ENCODE measurements around the gene OASL.

OASL gene

DNA sequence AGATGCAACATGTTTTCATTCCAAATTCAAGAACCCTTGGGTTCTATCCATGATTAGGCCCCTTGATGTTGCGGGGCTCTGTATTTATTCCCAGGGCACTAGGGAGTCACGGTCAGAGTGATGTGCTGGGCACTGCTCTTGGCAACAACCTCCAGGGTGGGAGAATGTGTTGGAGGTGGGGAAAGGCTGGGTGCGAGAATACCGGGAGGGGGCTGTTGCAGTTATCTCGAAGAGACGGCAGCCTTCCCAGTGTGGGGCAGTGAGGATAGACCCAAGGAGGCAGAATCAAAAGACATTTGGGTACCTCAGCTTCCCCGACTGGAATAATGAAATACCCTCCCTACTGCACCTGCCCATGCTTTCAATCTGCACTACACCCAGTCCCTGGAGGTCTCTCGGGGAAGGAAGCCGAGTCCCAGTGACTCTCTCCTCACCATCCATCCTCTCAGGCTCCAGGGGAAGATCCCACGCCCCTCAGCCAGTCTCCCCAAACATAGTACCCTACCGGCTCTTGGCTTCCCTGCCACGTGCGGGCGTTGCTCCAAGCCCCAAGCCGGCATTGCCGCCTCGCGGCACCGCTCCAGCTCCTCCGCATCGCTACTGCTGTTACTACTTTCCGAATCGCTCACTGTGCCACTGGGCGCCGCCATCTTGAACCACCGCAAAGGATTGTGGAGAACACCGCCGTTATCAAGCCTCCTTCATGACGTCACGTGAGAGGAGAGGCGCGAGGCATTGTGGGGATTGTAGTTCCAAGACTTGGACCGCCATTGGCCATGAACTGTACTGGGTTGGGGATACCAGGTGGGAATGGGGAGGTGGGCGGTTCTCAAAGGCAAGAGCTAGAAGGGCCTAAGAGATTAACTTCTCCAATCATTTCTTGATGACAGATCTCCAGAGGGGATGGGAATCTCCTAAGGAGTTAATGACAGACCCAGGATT is 22.9 kb downstream of the OASL start, which contains the start of gene C12orf43:
TSS of gene C12orf43 (minus strand) at position 663 of the 942 bp plus-strand sequence. CDS start at position 650, 13 bp downstream.
- peak; percentile 65 for DNase-seq (ENCODE audit: low read depth)

DNA sequence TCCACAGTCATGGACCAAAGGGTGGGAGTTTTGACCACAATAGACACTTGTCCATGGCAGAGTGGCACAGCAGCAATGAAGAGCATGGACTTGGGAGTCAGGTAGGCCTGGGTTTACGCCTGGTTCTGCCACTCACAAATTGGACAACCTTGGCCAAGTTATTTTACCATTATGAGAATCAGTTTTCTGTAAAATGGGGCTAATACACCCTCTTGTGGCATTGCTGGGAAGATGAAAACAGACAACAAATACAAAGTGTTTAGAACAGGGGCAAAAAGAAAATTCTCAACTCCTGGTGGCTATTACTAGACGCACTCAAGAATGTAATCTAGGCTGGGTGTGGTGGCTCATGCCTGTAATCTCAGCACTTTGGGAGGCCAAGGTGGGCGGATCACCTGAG is 25.3 kb downstream of the OASL start:
- no peak for DNase-seq (ENCODE audit: low read depth)

DNA sequence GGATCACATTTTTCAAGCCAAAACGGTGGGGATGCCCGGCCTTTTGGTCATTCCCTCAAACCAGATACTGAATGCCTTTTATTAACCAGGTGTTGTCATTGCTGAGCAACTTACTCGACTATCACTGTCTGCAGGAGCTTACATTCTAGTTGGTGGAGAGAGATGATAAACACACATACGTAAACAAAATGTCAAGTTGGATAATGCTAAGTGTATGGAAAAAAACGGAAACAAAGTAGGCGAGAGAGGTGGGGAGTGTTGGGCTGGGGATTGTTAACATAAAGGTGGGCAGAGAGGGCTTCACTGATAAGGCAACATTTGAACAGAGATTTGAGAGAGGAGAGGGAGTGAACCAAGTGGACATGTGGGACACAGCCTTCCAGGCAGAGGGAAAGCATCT is 27.2 kb downstream of the OASL start:
- no peak for DNase-seq (ENCODE audit: low read depth)

DNA sequence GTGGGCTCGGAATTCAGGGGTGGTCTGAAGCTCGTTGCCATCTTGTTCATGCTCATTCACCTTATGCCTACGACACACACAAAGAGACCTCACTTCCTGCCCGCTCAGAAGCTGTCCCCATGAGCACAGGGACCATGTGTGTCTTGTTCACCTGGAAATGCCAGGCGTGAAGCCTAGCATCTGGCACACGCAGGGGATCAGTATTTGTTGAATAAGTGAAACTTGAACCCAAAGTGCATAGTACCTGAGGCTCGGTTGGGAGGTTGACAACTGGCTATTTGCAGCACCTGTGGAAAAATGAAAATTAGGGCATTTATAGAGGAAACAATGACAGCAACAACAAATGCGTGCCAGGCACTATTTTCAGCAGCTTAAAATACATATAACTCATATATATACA is 28.2 kb downstream of the OASL start:
- no peak for DNase-seq (ENCODE audit: low read depth)

DNA sequence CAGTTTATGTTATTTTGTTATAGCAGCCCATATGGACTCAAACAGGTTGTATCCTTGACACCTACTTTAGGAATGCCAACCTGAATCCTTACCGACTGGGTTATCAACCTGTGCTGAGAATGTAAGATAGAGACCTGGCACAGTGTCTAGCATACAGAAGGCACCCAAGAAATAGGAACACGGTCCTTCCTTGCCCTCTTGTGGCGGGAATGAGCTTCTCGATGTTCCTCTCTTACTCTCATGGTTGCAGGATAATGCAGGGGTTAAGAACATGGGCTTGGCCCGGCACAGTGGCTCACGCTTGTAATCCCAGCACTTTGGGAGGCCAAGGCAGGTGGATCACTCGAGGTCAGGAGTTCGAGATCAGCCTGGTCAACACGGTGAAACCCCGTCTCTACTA is 29.3 kb downstream of the OASL start:
- no peak for DNase-seq (ENCODE audit: low read depth)

DNA sequence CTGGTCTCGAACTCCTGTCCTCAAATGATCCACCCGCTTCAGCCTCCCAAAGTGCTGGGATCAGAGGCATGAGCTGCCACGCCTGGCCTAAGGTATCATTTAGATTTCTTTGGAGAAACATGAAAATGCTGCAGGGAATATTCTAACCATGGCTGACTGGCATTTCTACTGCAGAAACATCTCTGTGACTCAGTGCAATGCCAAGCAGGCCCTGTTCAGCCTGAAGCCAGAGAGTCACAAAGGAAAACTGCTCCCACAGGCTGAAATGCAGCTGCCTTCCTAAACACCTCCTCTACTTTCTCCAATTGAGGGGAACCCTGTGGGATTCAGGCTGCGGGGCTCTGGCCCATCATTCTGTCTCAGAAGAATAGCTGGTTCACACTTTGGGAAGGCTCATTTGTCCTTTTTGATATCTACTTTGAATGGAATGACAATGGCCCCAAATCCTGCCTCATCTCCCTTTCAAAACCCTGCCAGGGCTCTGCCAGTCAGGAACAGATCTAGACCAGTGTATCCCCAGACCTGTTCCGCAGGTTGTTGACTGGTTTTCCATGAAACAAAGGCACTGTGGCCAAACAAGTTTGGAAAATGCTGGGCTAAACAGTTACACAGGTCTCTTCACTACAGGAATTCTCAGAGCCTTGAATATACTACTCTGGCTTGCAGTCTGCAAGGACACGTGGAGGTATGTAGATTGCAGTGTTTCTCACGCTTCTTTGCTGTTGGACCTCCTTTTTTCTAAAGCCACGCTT is 30.5 kb downstream of the OASL start:
- no peak for DNase-seq (ENCODE audit: low read depth)

DNA sequence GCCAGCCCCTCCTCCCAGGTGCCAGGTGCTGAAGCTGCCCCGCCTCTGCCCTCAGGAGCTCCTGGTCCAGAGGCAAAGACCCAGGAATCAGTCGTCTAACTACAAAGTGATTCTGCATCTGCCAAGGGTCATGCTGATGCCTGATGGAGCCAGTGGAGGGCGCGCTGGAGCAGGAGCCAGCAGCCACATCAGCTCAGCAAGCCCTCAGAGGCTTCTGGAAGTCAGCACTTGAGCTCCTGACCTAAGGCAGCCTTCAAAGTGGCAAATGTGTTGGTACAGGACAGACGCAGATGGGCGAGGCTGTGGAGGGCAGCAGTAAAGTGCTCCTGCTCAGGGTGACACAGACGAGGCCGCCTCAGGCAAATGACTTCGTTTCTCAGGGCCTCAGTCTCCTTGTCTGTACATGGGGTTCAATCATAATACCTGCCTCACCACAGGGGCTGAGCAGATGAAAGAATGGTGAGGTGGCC is 33.7 kb downstream of the OASL start:
- no peak for DNase-seq (ENCODE audit: low read depth)

DNA sequence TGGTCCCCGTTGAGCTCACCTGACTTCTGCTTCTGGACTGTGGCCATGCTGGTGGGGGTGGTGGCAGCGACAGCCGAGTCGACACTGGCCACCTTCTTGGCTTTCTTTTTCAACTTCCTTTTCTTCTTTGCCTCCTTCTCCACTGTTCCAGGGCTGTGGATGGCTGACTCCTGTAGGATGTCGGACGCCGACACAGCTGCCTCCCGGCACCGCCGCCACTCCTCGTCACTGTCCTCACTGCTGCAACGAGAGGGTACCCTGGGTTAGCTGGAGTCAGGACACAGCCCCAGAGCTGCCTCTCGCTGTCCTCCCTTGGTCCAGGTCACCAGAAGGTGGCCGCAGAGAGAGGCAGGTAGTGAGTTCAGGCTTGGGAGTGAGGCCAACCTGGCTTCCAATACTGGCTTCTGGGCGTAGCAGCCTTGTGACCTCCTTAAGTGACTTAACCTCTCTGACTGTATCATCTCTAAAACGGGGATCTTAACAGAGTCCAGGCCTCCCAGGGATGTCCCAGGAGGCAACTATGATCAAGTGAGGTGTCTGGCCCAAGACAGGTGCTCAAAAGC is 34.7 kb downstream of the OASL start:
- no peak for DNase-seq (ENCODE audit: low read depth)

DNA sequence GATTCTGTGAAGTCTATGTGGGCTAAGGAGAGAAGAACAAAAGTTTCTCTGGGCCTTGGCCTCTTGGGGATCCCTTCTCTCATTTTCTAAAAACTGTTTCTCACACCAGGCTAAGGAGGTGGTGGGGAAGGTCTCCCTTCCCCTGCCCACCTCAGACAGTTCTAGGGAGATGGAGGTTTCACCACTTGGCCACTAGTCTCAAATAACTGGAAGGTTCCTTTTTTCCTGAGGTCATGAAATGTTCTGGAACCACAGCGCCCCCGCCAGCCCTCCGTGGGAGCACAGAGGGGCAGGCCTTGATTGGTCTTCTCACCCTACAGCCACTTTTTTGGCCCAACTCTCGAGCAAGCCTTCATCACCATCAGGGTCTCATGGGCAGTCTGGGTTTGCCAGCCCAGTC is 35.4 kb downstream of the OASL start:
- no peak for DNase-seq (ENCODE audit: low read depth)

DNA sequence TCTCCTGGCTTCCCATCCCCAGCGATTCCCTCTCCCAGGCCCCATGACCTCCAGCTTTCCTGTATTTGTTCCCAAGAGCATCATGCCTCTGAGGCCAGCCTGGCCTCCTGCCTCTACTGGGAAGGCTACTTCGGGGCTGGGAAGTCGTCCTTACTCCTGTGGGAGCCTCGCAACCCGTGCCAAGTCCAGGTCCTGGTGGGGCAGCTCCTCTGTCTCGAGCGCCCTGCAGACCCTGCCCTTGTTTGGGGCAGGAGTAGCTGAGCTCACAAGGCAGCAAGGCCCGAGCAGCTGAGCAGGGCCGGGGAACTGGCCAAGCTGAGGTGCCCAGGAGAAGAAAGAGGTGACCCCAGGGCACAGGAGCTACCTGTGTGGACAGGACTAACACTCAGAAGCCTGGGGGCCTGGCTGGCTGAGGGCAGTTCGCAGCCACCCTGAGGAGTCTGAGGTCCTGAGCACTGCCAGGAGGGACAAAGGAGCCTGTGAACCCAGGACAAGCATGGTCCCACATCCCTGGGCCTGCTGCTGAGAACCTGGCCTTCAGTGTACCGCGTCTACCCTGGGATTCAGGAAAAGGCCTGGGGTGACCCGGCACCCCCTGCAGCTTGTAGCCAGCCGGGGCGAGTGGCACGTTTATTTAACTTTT is 37.1 kb downstream of the OASL start:
- DNase-seq (ENCODE audit: low read depth) = no peak

DNA sequence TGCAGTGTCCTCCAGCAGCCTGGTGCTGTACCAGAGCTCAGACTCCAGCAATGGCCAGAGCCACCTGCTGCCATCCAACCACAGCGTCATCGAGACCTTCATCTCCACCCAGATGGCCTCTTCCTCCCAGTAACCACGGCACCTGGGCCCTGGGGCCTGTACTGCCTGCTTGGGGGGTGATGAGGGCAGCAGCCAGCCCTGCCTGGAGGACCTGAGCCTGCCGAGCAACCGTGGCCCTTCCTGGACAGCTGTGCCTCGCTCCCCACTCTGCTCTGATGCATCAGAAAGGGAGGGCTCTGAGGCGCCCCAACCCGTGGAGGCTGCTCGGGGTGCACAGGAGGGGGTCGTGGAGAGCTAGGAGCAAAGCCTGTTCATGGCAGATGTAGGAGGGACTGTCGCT is 38.0 kb downstream of the OASL start:
- DNase-seq (ENCODE audit: low read depth) = no peak

DNA sequence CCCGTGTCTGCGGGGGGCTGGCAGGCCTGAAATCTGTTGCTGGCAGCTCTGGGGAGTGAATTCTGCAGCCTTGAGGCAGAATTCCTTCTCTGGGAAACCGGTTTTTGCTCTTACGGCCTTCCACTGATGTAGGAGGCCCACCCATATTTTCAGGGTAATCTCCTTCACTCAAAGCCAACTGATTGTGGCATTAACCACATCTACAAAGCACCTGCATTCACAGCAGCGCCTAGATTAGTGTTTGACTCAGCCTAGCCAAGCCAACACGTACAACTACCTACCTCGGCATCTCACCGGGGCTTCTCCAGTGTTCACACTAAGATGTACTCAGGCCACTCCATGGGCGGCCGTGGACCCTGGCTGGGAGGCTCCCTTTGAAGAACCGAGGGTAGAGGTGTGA is 38.5 kb downstream of the OASL start:
- DNase-seq (ENCODE audit: low read depth) = no peak

DNA sequence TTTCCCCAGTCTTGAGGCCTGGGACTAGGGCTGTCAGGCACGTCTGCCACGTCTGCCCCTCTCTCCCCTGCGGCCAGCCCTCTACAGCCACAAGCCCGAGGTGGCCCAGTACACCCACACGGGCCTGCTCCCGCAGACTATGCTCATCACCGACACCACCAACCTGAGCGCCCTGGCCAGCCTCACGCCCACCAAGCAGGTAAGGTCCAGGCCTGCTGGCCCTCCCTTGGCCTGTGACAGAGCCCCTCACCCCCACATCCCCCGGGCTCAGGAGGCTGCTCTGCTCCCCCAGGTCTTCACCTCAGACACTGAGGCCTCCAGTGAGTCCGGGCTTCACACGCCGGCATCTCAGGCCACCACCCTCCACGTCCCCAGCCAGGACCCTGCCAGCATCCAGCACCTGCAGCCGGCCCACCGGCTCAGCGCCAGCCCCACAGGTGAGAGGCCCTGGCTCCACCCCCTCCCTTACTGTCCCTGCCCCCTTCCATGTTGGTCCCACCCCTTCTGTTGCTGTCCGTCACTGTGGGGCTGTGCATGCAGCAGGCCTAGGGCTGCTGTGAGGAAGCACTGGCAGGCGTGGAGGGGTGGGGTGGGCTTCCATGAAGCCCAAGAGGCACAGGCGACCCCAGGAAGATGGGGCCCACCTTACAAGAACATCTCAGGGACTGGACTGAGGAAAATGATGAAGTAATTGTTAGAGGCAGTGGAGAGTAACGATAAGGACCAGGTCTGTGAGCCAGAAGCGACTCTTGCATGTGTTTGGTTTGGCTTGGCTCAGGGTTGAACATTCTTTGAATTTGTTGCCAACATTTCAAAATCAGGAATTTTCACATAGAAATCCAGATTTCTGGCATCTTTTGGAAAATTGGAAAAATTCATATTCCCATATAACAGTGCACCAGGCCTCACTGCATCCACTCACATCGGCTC is 39.6 kb downstream of the OASL start:
- DNase-seq (ENCODE audit: low read depth) = no peak

DNA sequence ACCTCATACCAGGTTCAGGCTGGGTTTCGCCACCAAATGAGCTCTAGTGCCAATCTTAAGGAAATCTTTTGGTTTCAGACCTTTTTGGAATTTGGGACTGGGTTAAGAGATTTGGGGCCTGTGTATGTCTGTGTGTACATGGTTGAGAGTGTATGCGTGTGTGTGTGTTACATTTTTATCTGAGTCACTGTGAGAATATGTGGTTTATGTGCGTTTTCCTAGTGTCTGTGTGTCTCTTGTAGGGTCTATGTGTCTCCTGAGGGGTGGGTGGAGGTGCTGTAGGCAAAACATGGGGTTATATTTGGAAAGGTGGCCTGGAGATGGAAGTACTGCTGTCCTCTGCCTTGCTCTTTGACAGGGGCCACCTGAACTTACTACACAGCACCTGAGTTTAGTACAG is 40.6 kb downstream of the OASL start:
- DNase-seq (ENCODE audit: low read depth) = no peak

DNA sequence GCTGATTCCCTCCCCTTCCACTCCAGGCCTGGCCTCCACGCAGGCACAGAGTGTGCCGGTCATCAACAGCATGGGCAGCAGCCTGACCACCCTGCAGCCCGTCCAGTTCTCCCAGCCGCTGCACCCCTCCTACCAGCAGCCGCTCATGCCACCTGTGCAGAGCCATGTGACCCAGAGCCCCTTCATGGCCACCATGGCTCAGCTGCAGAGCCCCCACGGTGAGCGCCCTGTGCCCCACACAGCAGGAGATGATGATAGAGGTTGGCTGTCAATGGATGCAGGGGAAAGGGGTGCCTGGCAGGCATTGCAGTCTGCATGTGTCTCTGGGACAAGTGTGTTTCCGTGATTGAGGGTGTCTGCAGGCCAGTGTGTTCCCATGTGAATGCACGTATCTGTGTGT is 41.6 kb downstream of the OASL start:
- no peak for DNase-seq (ENCODE audit: low read depth)

DNA sequence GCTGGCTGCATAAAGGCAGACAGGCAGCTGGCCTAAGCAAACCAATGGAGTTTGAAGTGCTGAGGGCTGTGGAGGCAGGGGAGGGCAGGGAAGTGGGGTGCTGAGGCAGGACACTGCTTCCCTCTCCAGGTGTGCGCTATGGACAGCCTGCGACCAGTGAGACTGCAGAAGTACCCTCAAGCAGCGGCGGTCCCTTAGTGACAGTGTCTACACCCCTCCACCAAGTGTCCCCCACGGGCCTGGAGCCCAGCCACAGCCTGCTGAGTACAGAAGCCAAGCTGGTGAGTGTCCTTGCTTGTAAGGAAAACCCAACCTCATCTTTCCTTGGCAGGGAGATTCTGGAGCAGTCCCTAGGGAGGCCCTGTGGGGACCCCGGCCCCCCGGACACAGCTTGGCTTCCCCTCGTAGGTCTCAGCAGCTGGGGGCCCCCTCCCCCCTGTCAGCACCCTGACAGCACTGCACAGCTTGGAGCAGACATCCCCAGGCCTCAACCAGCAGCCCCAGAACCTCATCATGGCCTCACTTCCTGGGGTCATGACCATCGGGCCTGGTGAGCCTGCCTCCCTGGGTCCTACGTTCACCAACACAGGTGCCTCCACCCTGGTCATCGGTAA is 42.8 kb downstream of the OASL start:
- DNase-seq (ENCODE audit: low read depth) = no peak

DNA sequence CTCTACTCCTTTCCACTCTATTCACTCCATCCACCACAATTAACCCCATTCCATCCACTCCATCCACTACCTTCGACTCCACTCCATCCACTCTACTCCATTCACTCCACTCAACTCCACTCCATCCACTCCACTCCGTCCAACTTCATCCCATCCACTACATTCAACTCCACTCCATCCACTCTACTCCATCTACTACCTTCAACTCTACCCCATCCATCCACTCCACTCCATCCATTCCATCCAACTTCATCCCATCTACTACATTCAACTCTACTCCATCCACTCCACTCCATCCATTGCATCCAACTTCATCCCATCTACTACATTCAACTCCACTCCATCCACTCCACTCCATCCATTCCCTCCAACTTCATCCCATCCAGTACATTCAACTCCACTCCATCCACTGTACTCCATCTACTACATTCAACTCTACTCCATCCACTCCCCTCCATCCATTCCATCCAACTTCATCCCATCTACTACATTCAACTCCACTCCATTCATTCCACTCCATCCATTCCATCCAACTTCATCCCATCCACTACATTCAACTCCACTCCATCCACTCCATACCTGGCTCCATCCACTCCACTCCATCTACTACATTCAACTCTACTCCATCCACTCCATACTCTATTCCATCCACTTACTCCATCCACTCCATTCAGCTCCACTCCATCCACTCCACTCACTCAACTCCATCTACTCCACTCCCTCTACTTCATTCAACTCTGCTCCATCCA is 44.3 kb downstream of the OASL start:
- no peak for DNase-seq (ENCODE audit: low read depth)

DNA sequence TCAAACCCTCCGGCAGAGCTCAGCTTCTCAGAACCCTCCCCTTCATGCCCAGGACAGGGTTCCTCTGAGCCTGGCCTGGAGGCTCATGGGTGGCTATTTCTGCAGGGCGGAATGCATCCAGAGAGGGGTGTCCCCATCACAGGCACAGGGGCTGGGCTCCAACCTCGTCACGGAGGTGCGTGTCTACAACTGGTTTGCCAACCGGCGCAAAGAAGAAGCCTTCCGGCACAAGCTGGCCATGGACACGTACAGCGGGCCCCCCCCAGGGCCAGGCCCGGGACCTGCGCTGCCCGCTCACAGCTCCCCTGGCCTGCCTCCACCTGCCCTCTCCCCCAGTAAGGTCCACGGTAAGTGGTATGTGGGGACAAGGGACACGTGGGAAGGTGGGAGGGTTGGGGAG is 45.0 kb downstream of the OASL start:
- no peak for DNase-seq (ENCODE audit: low read depth)

DNA sequence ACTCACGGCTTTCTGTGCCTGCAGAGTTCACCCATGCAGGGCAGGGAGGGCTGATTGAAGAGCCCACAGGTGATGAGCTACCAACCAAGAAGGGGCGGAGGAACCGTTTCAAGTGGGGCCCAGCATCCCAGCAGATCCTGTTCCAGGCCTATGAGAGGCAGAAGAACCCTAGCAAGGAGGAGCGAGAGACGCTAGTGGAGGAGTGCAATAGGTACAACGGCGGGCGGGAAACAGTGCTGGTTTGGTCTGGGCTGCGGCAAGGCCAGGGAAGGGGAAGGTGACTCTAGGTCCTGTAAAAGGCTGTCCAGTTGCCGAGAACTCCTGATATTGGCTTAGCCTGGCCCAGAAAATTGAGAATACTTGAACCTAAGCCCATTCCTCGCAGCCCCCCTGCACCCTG is 45.5 kb downstream of the OASL start:
- DNase-seq (ENCODE audit: low read depth) = no peak

DNA sequence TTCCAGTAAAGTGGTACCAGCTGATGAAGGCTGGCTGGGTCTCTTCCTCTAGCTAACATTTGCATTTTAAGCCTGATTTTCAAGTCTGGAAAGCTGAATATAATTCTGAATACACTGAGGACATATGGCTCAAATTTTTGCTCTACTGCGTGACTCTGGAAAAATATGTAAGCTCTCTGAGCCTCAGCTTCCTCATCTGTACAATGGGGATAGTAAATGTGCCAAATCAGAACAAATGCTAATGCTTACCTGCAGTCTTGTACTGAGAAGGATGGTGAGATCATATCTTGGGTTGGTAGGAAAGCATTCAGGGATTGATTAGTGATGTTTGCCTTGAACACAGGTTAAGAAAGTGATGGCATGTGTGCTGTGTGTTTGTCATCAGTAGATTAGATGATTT is 46.1 kb downstream of the OASL start:
- DNase-seq (ENCODE audit: low read depth) = no peak

All from HS-5 (cell line).